ENCODE measurements around the gene ZGLP1. TPM values are rescaled to one million over a fixed set of nuclear protein-coding genes. Genes with fewer than 3 reads are reported as not detected.

Gene ZGLP1
- total and polyA plus RNA-seq, 2 of the 13 experiments (the other 11 are each of a cell fraction or from before 2014, with no cell fraction given): 2.4 to 3.0 TPM

- Histone ChIP-seq H3K27me3 (ENCODE audit: control insufficient read depth in 1 of 2, insufficient read depth in 2 of 2, low read length in 2 of 2) (no peaks in the 10 kb centered on the region; a peak in 1 of 5 replicates), H4K20me1 (ENCODE audit: insufficient read depth, low read length) (peaks cover 17% of the 10 kb centered on the region; the same call in 1 of the 2 replicates), H3K4me2 (ENCODE audit: low read depth, low read length) (no peak overlapping the region), H3K79me2 (ENCODE audit: insufficient read depth, low read length) (peaks cover 30% of the 10 kb centered on the region), H3K27ac (ENCODE audit: extremely low read length, insufficient read depth, low read length) (no peak overlapping the region), H3K4me3 (replicated peaks in 1 of 3; ENCODE audit: insufficient read depth in 1 of 3, low read depth in 2 of 3, low read length in 3 of 3) (no peak overlapping the region), H3K36me3 (replicated peaks in 1 of 2; ENCODE audit: control insufficient read depth in 1 of 2, insufficient read depth in 2 of 2, low read length in 2 of 2) (peaks cover 30 to 63% of the 10 kb centered on the region in 2 experiments), H3K9me3 (ENCODE audit: low read length) (no peaks in the 10 kb centered on the region), H3K9ac (ENCODE audit: insufficient read depth, low read depth, low read length) (no peak overlapping the region), H3K4me1 (ENCODE audit: insufficient read depth, low read length) (peaks cover 11% of the 10 kb centered on the region), H2AFZ (ENCODE audit: low read length) (no peak overlapping the region)
- 97% methylated on average over 19 of the region's 41 CpGs for WGBS (ENCODE audit: low lambda C conversion rate)
- ChIA-PET CTCF (ENCODE audit: low intra/inter-chr PET ratio, low total read pairs) (no interaction called here), POLR2A (no interaction called here)
- no peak for ATAC-seq
- TSS peak; percentile 11 for BruUV-seq (replicated peaks)
- in situ Hi-C loops (cut with HindIII; ENCODE audit: extremely low pct_ligation_motif_present, low pct_unique_long_range_greater_than_20kb): no loop called here
- no peak for DNase-seq (ENCODE audit: low spot score)
- FAIRE-seq: no peak
- intact Hi-C loops (cut with micrococcal nuclease; ENCODE audit: unreplicated experiment): no loop called here
- TF ChIP-seq SALL1 (CRISPR knock-in tag; IDR thresholded peaks at IDR 0.05) (no peak), AGO2 (optimal IDR thresholded peaks at IDR 0.05; ENCODE audit: low read depth, low read length) (peak; percentile 74), ZNF30 (CRISPR knock-in tag; IDR thresholded peaks at IDR 0.05) (no peak), RBFOX2 (IDR thresholded peaks at IDR 0.05; ENCODE audit: low read depth, low read length) (peak; percentile 78), CHCHD3 (CRISPR knock-in tag; IDR thresholded peaks at IDR 0.05) (no peak), ZNF644 (CRISPR knock-in tag; IDR thresholded peaks at IDR 0.05; ENCODE audit: low read depth) (no peak), HNF1A (IDR thresholded peaks at IDR 0.05; ENCODE audit: low read depth) (no peak), HNF1A (CRISPR knock-in tag; IDR thresholded peaks at IDR 0.05; ENCODE audit: borderline replicate concordance) (no peak), SNAPC5 (CRISPR knock-in tag; IDR thresholded peaks at IDR 0.05; ENCODE audit: borderline replicate concordance) (no peak), CCAR2 (optimal IDR thresholded peaks at IDR 0.05; ENCODE audit: low read depth, low read length) (no peak), NRL (CRISPR knock-in tag; IDR thresholded peaks at IDR 0.05; ENCODE audit: borderline replicate concordance) (no peak), FLYWCH1 (CRISPR knock-in tag; IDR thresholded peaks at IDR 0.05) (no peak), ATF3 (CRISPR knock-in tag; IDR thresholded peaks at IDR 0.05) (no peak), PAXIP1 (CRISPR knock-in tag; conservative IDR thresholded peaks at IDR 0.05) (no peak), ZNF230 (CRISPR knock-in tag; IDR thresholded peaks at IDR 0.05) (no peak), ATRX (CRISPR knock-in tag; IDR thresholded peaks at IDR 0.05; ENCODE audit: borderline replicate concordance) (no peak)
Measured at GRCh38 chr19:10328558-10329429, 19.2 kb upstream of the ZGLP1 start.

Measured in HepG2 (cell line).